GM12801 (cell line): Measurements from ENCODE around the gene EEF1A2.

Source experiments
- CTCF ChIP-seq: IDR thresholded peaks from one replicate; pipeline ENCODE4 v1.5.1; 2011; ENCODE audit warnings: control low read depth; ENCODE audit not compliant: insufficient read length; ENCODE audit errors: extremely low read depth

Gene EEF1A2

GRCh38 chr20:63458170-63459069, 40.5 kb downstream of the EEF1A2 start:
- no peak for TF ChIP-seq CTCF

DNA sequence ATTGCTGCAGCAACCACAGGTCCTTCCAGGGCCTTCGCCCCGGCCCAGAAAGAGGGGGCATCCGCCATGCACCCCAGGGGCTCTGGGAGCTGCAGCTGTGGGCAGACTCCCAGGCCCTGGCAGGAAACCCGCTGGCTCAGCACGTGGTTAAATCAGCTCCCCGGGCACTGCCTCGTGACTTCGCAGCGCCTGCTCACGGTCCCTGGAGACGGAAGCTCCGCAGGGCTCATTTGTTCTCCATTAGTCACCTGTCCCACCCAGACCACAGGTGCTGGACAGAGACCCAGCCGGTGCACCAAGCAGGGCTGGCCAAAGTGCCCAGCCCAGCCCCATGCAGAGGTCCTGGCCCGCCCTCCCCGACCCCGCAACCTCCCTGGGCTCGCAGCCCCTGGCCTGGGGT, 41.1 kb downstream of the EEF1A2 start:
- TF ChIP-seq CTCF = no peak

DNA sequence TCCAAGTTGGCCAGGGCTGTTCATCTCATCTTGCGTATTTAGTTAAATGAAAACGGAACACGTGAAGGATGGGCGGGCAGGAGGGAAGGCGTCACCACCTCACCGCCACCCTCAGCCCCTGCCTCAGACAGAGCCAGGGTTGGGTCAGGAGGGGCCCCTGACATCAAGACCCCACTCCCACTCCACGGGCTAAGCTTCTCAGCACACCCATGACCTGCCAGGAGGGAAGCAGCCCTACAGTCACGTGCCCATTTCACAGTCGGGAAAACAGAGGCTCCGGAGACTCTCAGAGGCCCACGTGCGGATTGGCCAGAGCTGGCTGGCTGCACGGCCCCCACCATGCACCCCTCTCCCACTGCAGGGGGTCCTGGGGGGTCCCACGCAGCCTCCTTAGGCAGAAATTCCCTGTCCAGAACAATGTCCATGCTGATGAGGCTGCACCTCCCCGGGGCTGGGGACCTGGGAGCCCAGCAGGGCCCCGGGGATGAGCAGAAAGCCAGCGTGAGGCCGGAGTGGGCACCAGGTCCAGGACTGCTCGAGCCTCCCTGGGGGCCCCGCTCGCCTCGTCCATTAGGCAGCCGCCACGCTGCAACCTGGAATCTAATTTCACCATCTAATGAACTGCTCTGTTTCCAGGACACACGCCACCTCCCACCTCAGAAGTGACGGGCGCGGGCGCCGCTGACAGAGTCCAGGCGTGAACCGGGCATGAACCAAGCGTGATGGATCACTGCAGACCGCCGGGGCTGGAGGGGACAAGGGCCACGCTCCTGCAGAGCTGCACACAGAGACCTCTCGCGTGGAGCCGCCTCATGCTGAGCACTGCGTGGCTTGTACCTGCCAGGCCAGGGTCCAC, 42.2 kb downstream of the EEF1A2 start:
- no peak for TF ChIP-seq CTCF

GRCh38 chr20:63455568-63455859, 43.4 kb downstream of the EEF1A2 start:
- TF ChIP-seq CTCF = no peak

- no peak for TF ChIP-seq CTCF
Measured at GRCh38 chr20:63454731-63455567, 43.9 kb downstream of the EEF1A2 start.

DNA sequence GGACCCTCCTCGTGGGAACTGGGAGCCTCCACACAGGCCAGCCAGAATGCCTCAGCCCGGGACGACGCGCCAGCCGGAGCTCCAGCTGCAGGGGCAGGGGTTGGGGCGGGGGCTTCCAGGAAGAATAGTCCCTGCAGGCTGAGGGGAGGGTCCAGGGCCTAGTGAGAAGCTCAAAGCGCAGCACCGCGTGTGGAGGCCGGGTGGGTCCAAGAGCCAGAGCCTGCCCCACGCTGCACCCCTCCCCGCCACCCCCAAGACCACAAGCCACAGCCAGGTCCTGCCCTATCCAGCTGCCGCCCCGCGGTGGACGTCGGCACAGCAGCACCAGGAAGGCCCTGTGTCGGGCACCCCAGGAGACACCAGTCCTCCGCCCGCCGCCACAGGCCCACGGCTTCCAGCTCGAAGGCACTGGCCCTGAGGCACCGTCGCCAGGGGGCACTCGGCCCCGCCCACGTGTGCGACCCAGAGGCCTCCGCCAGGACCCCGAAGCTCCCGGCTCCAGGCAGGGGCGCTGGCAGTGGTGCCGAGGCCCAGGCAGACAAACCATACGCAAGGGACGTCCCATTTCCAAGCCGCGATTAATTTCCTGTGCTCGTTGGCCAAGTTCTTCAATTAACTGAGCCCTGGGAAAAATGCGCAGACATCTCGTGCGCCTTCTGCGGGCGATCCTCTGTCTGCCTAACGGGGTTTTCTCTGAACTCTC, 45.9 kb downstream of the EEF1A2 start:
- TF ChIP-seq CTCF = no peak
